ENCODE data around the gene F10.

DNA sequence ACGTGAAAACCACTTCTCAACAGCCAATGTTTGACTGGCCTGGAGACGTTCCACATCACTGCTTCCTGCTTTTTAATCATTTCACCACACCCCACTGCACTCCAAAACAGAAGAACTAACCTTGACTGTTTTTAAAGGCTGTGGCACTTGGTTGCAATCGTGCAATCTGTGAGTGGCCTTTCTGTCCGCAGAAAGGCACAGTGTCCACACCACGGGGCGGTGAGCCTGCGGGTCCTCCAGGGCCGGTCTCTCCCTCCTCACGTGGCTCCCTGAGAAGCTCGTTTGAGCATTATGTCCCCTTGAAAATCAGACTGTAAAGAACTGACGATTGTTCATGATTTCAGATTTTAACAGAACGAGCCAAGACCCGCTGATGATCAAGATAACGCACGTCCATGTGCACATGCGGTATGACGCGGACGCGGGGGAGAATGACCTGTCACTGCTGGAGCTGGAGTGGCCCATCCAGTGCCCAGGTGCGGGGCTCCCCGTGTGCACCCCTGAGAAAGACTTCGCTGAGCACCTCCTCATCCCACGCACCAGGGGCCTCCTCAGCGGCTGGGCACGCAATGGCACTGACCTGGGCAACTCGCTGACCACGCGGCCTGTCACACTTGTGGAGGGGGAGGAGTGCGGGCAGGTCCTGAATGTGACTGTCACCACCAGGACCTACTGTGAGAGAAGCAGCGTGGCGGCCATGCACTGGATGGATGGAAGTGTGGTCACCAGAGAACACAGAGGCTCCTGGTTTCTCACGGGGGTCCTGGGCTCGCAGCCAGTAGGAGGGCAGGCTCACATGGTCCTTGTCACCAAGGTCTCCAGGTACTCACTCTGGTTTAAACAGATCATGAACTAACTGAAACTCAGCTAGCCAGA, 48.9 kb downstream of the F10 start:
- TF ChIP-seq CTCF (IDR thresholded peaks at IDR 0.05) (no peak), POLR2A (IDR thresholded peaks at IDR 0.05) (no peak)
